ENCODE measurements around the gene AKR1C3. TPM values are rescaled to one million over a fixed set of nuclear protein-coding genes. Genes with fewer than 3 reads are reported as not detected.

Gene AKR1C3
- total and polyA plus RNA-seq, 2 of the 4 experiments (the other 2 are of a cell fraction) = 0.18 to 0.51 TPM

DNA sequence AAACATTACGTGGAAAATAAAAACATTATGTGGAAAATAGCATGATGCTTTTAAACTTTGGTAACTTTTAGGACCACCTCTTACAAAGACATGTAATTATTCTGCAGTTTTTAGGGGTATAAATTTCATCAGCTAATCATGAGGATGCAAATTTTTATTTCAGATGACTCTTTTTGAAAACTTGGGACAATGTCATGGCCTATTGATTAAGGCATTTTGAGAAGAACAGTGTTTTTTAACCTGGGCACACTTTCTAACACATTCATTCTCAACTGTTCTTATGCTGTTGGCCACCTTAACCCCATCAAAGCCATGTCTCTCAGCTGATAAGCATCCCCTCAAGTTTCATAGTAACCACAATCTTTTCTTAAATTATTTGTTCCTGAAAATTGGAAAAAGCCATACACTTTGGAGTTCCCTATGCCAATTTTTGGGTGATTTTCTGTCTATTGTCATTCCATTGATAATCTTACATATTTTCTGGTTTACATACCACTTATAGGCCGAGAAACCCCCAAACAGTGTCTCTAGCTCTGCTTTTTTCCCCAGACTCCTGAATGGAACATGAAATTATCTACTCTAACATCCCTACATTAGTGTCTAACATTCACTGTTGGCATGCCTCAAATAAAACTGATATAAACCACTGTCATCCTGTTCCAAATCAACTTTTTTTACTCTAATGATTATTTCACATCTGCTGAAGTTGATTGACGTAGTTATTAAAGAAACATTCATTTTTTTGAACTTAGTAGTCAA, 14.6 kb downstream of the AKR1C3 start:
- H3K14ac ChIP-seq (replicated peaks; ENCODE audit: low read depth, low read length) = no peak overlapping the region
- no peak overlapping the region for H3K56ac ChIP-seq (ENCODE audit: extremely low read depth, insufficient read depth, low read length)
- H3K9me3 ChIP-seq (ENCODE audit: control insufficient read depth, insufficient read depth, low read length) = no peaks in the 10 kb centered on the region
- H3K79me1 ChIP-seq (ENCODE audit: low read depth in 1 of 2, low read length in 2 of 2) = no peaks in the 10 kb centered on the region
- no peak overlapping the region for H3K18ac ChIP-seq (ENCODE audit: low read depth, low read length)
- no peak overlapping the region for H3K9ac ChIP-seq (ENCODE audit: low read depth, low read length)
- no peak overlapping the region for H3K4me3 ChIP-seq (ENCODE audit: insufficient read depth, low read depth, low read length)
- no peak for DNase-seq
- H2AK9ac ChIP-seq (replicated peaks; ENCODE audit: low read depth, low read length, poor library complexity) = no peak overlapping the region
- no peak overlapping the region for H2AK5ac ChIP-seq (ENCODE audit: low read depth, low read length)
- no peak overlapping the region for H2AFZ ChIP-seq (replicated peaks; ENCODE audit: low read length, poor library complexity)
- no peak for TF ChIP-seq BHLHE40 (IDR thresholded peaks at IDR 0.05; ENCODE audit: low read depth, low read length)
- no peak for TF ChIP-seq MXI1 (IDR thresholded peaks at IDR 0.05; ENCODE audit: borderline replicate concordance, low read depth, low read length)
- TF ChIP-seq MAZ (IDR thresholded peaks at IDR 0.05; ENCODE audit: borderline replicate concordance, low read depth, low read length) = no peak
- no peak for TF ChIP-seq FOS (IDR thresholded peaks at IDR 0.05; ENCODE audit: low read depth, low read length)
- no peak for TF ChIP-seq CEBPB (IDR thresholded peaks at IDR 0.05; ENCODE audit: low read depth, low read length)
- TF ChIP-seq POLR2A (IDR thresholded peaks at IDR 0.05; ENCODE audit: low read depth, low read length) = no peak
- no peak for TF ChIP-seq CHD1 (IDR thresholded peaks at IDR 0.05; ENCODE audit: low read depth, low read length)
- TF ChIP-seq RFX5 (IDR thresholded peaks at IDR 0.05; ENCODE audit: low read depth, low read length) = no peak
- TF ChIP-seq SMC3 (IDR thresholded peaks at IDR 0.05; ENCODE audit: low read depth, low read length) = no peak
- TF ChIP-seq MAFK (IDR thresholded peaks at IDR 0.05; ENCODE audit: low read depth, low read length) = no peak
- no peak for TF ChIP-seq ELK1 (IDR thresholded peaks at IDR 0.05; ENCODE audit: borderline replicate concordance, low read depth, low read length)
- TF ChIP-seq NFE2L2 (IDR thresholded peaks at IDR 0.05; ENCODE audit: low read depth, low read length) = no peak
- no peak for TF ChIP-seq RCOR1 (IDR thresholded peaks at IDR 0.05; ENCODE audit: insufficient replicate concordance, low read length)
- TF ChIP-seq CTCF (conservative IDR thresholded peaks at IDR 0.05; ENCODE audit: low read depth, low read length) = no peak
- TF ChIP-seq RAD21 (IDR thresholded peaks at IDR 0.05; ENCODE audit: low read length) = no peak
- no peak for TF ChIP-seq USF2 (IDR thresholded peaks at IDR 0.05; ENCODE audit: low read depth, low read length)
- H3K23ac ChIP-seq (ENCODE audit: low read depth, low read length) = no peak overlapping the region
- no peak overlapping the region for H4K8ac ChIP-seq (ENCODE audit: low read depth in 2 of 2, low read length in 2 of 2)
- no TSS peak for BruUV-seq (replicated peaks)
- ChIA-PET POLR2A (ENCODE audit: unreplicated experiment) (no interaction called here), CTCF (no interaction called here)
- no peak overlapping the region for H2BK5ac ChIP-seq (ENCODE audit: low read depth, low read length, poor library complexity, severe bottlenecking)
- no peaks in the 10 kb centered on the region for H3K4me1 ChIP-seq (ENCODE audit: control insufficient read depth, insufficient read depth, low read length)
- H3K36me3 ChIP-seq (ENCODE audit: control insufficient read depth, insufficient read depth, low read length) = no peaks in the 10 kb centered on the region
- WGBS, 2 experiments (ENCODE audit: extremely low coverage in 2 of 2, insufficient read length in 1 of 2) = 0% methylated on average over 1 of the region's 3 CpGs; no CpG with 5 or more reads in 1 of the 2 experiments
- in situ Hi-C loops (cut with MboI; ENCODE audit: low sequenced_read_pairs) = no loop called here
- H2BK120ac ChIP-seq (ENCODE audit: low read depth, low read length) = no peak overlapping the region
- H2BK15ac ChIP-seq (ENCODE audit: low read depth, low read length) = no peak overlapping the region
- H3K27ac ChIP-seq (ENCODE audit: insufficient read depth, low read length) = no peak overlapping the region
- no peaks in the 10 kb centered on the region for H3K27me3 ChIP-seq (ENCODE audit: control insufficient read depth, insufficient read depth, low read length)
- H3K4ac ChIP-seq (ENCODE audit: low read depth, low read length) = no peak overlapping the region
- ATAC-seq (ENCODE audit: low read depth) = no peak
- no peak overlapping the region for H4K5ac ChIP-seq (ENCODE audit: low read depth, low read length)
- no peak overlapping the region for H2BK20ac ChIP-seq (ENCODE audit: low read depth, low read length)
- H4K91ac ChIP-seq (ENCODE audit: insufficient read depth, low read depth, low read length) = no peak overlapping the region
- no peaks in the 10 kb centered on the region for H3K9me1 ChIP-seq (ENCODE audit: insufficient read depth, low read length)
- no peaks in the 10 kb centered on the region for H4K20me1 ChIP-seq (ENCODE audit: insufficient read depth, low read length)
- dilution Hi-C loops (cut with HindIII; ENCODE audit: low sequenced_read_pairs, unreplicated experiment) = no loop called here
- intact Hi-C loops (cut with micrococcal nuclease) = loop anchor here (10.0 kb wide), 1 partner anchor 56 kb away; no protein-coding TSS in a partner anchor
- H3K4me2 ChIP-seq (ENCODE audit: low read depth, low read length) = no peak overlapping the region
